ACHN (cell line): ENCODE measurements around the gene ATP8B4.
"Not testable (repeated sequence)": the region's sequence is repeated elsewhere in the genome, so short reads cannot be mapped to it uniquely, and the experiment has no call there.

Experiments
- DNase-seq: peaks from one replicate; pipeline ENCODE4 v3.0.0-alpha.2; 2015
- in situ Hi-C: cut with HindIII; loops from 2 replicates; pipeline ENCODE4 v1.10.0; 2017; ENCODE audit warnings: low sequenced_read_pairs, low pct_ligation_motif_present, low pct_unique_long_range_greater_than_20kb

The ATP8B4 gene, protein sequence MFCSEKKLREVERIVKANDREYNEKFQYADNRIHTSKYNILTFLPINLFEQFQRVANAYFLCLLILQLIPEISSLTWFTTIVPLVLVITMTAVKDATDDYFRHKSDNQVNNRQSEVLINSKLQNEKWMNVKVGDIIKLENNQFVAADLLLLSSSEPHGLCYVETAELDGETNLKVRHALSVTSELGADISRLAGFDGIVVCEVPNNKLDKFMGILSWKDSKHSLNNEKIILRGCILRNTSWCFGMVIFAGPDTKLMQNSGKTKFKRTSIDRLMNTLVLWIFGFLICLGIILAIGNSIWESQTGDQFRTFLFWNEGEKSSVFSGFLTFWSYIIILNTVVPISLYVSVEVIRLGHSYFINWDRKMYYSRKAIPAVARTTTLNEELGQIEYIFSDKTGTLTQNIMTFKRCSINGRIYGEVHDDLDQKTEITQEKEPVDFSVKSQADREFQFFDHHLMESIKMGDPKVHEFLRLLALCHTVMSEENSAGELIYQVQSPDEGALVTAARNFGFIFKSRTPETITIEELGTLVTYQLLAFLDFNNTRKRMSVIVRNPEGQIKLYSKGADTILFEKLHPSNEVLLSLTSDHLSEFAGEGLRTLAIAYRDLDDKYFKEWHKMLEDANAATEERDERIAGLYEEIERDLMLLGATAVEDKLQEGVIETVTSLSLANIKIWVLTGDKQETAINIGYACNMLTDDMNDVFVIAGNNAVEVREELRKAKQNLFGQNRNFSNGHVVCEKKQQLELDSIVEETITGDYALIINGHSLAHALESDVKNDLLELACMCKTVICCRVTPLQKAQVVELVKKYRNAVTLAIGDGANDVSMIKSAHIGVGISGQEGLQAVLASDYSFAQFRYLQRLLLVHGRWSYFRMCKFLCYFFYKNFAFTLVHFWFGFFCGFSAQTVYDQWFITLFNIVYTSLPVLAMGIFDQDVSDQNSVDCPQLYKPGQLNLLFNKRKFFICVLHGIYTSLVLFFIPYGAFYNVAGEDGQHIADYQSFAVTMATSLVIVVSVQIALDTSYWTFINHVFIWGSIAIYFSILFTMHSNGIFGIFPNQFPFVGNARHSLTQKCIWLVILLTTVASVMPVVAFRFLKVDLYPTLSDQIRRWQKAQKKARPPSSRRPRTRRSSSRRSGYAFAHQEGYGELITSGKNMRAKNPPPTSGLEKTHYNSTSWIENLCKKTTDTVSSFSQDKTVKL

DNA sequence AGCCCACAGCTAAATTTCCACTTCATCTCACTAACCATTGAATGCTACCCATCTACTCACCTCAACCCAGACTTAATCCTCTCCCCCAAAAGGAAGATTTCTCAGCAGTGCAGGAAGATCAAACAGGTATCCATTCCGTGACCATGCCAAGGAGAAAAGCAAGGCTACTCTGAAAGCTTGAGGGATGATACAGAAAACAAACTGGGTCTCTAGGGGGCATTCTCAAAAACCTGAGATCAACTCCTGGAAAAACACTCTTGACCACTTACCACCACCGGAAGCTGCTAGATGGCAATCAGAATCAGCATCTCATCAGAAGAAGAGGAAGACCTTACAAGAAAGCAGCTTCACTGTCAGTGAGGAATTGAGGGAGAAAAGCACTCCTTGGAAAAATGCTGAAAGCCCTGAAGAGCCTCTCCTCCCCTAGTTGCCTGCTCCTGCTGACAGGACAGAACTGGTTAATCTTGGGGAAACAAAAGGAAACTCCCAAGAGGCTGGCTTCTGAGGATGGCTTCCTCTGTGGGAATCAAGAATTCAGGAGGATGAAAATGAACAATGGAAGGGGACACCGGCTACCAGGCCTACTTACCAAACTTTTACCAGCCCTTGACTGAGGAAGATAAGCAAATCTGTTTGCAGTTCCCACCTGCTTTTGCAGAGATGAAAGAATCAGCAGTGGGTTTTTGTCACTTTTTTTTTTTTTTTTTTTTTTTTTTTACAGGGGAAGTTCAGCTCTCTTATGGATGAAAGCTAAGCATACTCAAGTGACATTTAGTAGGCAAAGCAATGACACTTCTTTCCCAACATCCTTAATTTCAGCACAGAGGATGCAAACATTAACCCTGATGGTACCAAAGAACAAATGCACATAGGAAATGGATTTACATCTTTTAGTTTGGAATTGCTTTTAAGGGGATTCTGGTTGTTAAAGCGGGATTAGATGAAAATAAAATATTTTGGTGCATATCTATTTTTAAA lies at the start of gene ATP8B4:
ATP8B4 (minus strand) TSS at position 171 of the 978 bp plus-strand sequence. CDS start 12,267 bp downstream, outside the sequence.
- in situ Hi-C loops, result no loop called here
- no peak for DNase-seq

DNA sequence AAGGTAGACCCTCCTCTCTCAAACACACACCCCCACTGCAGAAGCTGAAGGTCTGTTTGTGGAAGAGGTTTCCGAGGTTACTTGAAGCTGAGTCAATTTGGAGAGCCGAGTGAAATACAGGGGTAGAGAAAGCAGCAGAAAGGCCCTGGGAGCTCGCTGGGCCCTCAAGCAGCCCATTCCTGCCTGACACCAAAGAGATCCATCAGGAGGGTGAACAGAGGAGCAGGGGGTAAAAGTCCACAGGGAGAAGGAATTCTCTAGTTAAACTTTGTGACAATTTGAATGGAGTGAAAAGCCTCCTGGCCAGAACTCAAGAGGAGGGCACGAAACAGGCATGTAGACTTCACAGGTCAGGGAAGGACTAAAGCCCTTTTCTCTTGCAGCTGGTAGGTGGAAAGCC lies 49.3 kb upstream of the ATP8B4 start:
- no peak for DNase-seq
- in situ Hi-C loops, result no loop called here

DNA sequence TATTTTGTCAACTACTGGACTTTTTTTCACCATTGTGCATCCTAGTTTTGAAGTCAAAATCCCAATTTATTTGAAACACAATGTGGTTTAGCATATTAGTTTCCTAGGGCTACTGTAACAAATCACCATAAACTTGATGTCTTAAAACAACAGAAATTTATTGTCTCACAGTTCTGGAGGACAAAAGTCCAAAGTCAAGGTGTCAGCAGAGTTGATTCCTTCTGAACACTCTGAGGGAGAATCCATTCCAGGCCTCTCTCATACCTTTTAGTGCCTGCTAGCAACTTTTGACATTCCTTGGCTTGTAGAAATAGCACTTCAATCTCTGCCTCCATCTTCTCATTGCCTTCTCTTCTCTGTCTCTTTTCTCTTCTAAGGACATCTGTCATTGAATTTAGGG lies 48.1 kb upstream of the ATP8B4 start:
- DNase-seq, result no peak
- in situ Hi-C loops, result no loop called here

DNA sequence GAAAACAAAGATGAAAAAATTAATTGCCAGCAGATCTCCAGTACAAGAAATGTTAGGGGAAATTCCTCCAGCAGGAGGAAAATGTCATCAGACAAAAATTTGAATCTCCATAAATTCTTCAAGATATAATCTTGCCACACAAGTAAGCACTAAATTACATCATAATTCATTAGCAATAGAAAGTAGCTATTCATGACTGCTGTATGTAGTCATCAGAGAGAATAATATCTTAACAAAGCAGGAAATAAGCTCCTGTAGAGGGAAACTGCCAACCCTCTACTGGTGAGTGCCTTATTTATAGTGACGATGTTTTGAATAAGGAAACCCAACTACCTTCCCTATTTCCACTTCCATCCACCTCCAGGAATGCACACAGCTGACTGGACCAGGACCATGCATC lies 47.2 kb upstream of the ATP8B4 start:
- in situ Hi-C loops, result no loop called here
- DNase-seq, result no peak

DNA sequence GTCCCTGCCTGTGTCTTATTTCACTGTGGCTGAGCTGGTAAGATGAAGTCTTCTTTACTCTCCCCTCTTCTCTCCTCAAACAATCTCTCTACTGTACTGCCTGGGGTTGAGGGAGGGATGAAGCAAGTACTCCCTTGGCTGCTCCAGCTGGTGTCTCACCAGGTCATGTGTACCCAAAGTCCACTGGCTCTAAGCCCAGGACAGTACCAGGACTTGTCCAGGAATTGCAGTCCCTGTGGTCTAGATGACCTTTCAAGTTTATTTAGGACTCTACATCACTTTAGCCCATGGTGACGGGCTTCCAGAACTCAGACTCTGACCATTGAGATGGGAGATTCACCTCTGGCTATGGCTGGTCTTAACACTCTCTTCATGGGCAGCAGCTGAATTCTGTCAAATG lies 45.4 kb upstream of the ATP8B4 start:
- in situ Hi-C loops, result no loop called here
- no peak for DNase-seq

DNA sequence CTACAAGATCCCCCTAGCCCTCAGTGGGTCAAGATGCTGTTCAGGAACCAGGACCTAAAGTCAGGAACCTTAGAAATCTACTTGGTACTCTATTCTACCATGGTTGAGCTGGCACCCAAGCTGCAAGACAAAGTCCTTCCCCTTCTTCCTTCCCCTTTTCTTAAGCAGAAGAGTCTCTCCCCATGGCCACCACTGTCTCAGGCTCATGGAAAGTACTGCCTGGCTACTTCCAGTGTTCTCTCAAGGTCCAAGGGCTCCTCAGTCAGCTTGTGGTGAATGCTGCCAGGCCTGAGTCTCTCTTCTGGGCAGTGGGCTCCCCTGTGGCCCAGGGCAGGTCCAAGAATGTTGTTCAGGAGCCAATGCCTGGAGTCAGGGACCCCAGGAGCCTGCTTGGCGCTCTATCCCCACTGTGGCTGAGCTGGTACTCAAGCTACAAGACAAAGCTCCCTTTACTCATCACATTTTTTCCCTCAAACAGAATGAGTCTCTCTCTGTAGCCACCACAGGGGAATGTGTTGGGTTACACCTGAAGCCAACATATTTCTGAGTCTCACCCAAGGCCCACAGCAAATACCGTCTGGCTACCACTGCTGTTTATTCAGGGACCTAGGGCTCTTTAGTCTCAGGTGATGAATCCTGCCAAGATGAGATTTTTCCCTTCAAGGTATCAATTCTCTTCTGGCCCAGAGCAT lies 44.8 kb upstream of the ATP8B4 start:
- in situ Hi-C loops, result no loop called here
- no peak for DNase-seq

DNA sequence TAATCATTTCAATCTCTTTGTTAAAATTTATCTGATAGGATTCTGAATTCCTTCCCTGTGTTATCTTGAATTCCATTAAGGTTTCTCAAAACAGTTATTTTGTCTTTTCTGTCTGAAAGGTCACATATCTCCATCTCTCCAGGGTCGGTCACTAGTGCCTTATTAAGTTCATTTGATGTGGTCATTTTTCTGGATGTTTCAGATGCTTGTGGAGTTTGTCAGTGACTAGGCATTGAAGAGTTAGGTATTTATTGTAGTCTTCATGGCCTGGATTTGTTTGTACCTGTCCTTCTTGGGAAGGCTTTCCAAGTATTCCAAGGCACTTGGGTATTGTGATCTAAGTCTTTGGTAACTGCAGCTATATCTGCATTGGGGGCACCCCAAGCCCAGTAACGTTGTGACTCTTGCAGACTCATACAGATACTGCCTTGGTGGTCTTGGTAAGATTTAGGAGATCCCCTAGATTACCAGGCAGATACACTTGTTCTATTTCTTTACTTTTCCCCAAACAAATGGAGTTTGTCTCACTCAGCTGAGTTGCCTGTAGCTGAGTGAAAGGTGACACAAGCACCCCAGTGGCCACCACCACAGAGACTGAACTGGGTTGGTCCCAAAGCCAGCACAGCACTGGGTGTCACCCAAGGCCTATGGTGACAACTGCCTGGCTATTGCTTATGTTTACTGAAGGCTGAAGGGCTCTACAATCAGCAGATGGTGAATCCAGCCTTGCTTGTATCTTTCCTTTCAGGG lies 44.1 kb upstream of the ATP8B4 start:
- in situ Hi-C loops, result no loop called here
- DNase-seq, result peak; percentile 27

DNA sequence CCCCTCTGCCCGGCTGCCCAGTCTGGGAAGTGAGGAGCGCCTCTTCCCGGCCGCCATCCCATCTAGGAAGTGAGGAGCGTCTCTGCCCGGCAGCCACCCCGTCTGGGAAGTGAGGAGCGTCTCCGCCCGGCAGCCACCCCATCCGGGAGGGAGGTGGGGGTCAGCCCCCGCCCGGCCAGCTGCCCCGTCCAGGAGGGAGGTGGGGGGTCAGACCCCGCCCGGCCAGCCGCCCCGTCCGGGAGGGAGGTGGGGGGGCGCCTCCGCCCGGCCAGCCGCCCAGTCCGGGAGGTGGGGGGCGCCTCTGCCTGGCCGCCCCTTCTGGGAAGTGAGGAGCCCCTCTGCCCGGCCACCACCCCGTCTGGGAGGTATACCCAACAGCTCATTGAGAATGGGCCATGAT lies 39.2 kb upstream of the ATP8B4 start:
- DNase-seq, in situ Hi-C loops: not testable (repeated sequence)

DNA sequence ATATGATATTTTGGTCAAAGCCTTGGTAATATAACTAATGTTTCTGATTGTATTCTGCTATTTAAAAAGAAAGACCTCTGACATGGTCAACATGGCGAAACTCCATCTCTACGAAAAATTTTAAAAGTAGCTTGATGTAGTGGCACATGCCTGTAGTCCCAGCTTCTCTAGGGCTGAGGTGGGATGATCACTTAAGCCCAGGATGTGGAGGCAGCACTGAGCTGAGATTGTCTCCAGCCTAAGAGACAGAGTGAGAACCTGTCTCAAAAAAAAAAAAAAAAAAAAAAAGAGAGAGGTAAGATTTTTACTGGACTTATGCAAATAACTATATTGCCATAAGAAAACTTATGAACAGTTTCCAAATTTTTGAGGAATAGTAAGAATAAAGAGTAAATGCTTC lies 32.4 kb upstream of the ATP8B4 start:
- in situ Hi-C loops, result no loop called here
- DNase-seq, result no peak

DNA sequence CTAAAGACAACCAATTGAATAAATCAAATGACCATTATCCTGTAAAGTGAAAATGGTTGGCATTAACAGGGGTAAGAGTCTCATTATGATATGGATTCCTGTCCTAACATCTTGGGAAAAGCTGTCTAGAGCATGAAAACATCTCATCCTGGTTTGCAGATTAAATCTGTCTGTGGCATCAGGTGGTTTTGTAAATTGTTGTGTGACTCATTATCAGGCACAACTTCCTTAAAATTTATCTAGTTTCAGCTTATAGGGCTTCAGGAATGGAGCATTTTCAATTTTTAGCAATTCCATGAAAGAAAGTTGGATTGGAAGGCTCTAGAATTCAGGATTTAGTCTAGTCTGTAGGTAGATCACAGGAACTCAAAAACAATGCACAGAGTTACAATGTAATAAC lies 31.8 kb upstream of the ATP8B4 start:
- in situ Hi-C loops, result no loop called here
- DNase-seq, result no peak

DNA sequence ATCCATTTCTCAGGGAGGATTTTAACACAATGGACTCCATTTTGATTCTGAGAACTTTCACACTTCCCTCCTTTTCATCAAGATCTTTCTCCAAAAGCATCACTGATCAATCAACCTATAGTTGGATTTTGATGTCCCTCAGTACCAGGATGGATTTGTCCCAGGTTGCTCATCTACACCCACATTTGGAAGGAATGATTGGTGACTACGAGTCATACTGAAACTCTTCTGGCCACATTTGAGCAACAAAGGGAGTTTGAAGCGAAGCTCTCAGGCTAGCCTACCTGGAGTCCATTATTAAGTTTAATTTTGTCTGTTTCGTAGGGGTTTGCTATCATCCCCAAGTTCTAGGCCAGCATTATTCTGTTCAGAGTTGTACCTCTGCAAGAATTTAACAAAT lies 31.3 kb upstream of the ATP8B4 start:
- in situ Hi-C loops, result no loop called here
- DNase-seq, result no peak

DNA sequence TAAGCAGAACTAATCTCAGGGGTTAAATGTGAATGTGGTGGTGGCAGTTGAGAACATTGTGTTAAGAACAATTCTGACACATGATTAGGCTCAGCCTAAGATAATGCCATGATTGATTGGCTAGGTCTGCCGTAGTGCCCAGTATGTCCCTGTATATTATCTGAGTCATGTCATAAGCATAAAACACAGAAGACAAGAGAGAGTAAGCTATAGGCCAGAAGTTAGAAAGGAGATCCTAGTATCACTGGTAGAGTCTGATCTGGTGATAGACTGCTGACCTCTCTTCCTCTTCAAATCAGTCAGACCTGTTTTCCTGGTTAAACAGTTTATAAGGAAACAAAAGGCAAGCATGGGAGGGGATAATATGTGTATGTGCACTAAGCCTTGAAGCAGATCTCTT lies 30.1 kb upstream of the ATP8B4 start:
- in situ Hi-C loops, result no loop called here
- no peak for DNase-seq

DNA sequence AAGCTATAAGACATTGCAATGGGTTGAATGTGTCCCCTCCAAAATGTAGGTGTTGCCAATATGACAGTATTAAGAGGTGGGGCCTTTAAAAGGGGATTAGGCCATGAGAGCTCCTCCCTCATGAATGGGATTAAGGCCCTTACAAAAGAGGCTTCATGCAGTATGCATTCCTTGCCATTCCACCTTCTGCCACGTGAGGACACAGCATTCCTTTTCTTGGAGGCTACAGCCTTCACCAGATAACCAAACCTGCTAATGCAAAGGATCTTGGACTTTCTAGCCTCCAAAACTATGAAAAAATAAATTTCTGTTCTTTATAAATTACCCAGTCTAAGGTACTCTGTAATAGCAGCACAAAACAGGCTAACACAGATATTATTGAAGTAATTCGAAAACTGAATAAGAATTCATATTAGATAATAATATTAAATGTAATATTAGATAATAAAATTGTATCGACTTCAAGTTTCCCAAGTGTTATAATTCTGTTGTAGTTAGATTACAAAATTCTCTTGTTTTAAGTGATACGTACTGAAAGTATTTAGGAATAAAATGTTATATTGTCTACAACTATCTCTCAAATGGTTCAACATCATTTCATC lies 29.4 kb upstream of the ATP8B4 start:
- in situ Hi-C loops, result no loop called here
- peak; percentile 77 for DNase-seq

DNA sequence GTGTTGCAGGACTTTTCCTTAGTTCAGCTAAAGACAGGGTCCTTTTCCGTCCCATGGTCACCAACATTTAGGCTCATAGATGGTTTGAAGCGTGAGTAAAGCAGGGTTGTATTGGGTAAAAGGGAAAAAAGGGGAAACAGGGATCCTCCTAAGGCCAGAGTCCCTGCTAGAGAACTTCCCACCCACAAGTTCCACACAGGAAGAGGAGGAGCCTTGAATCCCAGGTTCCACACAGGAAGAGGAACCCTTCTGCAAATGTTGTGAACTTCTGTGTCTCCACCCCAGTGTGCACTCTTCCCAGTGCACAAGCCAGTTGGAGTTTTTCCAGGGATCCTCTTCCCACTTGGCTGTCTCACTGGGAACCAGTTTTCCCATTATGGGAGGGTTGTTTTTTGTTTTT lies 27.6 kb upstream of the ATP8B4 start:
- in situ Hi-C loops, result no loop called here
- DNase-seq, result no peak

DNA sequence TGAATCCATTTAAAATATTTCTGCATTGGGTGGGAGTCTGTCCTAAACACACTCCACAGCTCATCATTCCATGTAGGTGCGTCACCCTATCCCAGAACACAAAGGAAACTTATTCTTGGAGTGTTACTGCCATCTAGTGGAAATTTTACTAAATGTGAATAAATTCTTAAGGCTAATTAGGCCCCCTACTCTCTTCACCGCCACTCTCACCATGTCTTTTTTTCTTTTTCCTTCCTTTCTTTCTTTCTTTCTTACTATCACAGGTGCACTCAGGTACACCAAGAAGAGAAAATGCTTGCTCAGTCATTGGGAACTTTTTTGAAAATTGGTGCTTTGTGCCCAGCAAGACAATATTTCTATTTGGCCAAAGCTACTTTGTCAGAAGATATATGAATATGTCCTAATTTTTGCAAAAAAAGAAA lies 26.4 kb upstream of the ATP8B4 start:
- DNase-seq, result peak; percentile 88
- in situ Hi-C loops, result no loop called here

DNA sequence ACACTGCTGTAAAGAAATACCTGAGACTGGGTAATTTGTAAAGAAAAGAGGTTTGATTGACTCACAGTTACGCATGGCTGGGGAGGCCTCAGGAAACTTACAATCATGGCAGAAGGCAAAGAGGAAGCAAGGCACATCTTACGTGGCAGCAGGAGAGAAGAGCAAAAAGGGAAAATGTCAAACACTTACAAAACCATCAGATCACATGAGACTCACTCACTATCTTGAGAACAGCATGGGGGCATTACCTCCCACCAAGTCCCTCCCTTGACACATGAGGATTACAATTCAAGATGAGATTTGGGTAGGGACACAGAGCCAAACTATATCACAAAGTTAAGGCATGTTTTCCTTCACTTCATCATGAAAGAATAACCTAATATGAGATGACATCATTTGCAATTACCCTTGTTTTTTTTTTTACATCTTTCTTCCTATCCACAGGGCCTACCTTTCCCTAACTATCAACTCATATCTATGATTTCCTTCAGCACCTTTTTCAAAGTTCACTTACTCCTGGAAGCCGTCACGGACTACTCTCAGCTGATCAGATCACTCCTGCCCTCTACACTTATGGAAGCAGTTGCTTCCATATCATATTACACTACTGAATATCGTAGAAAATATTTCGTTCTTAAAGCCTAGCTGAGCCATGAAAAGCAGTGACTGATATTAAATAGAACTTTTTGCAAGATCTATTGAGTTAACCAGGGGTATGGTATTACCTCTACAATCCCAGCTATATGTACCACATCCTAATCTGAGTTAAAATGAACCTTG lies 25.5 kb upstream of the ATP8B4 start:
- in situ Hi-C loops, result no loop called here
- DNase-seq, result no peak
